ENCODE results near the gene MEF2A.
"Not testable (repeated sequence)": the region's sequence is repeated elsewhere in the genome, so short reads cannot be mapped to it uniquely, and the experiment has no call there.

Gene MEF2A

DNA sequence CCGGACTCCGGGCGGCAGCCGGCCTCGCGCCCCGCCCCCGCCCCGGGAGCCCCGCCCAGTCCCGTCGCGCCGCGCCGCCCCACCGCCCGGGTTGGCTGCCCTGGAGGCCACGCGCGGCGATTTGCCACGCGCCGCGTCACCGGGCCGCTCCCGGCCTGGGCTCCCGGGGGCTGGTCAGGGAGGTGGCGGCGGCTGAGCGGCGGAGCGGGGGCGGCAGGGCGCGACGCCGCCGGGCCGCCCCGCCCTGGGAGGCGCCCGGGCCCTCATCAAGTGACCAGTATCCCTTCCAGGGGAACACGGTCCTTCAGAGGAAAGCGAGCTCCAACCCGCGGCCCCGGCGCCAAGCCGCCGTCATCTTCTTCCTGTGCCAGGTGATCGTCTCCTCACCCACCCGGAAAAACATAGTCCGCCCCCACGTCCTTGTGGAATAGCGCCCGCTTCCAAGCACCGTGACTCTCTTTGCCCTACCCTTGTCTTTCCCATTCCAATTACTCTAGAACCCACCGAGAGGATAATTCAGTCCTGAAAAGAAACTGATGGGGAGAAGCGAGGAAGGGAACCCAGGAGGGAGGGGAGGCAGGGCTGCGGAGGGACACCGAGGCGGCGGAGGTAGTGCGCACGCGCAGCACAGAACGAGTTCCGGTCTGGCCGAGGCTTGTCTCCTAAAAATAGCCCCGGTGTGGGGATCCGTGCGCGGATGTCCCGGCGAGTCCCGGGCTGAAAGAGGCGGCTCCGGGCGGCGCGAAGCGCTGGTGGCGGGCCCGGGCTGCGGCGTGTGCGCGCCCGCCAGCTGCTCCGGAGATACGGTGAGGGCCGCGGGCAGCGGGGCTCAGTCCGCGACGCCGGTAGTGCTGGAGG is at the start of gene MEF2A:
MEF2A (plus strand) TSS at position 686 of the 858 bp plus-strand sequence. CDS start 67,136 bp downstream, outside the sequence.
- in situ Hi-C loops (cut with HindIII; ENCODE audit: low sequenced_read_pairs), result no loop called here

DNA sequence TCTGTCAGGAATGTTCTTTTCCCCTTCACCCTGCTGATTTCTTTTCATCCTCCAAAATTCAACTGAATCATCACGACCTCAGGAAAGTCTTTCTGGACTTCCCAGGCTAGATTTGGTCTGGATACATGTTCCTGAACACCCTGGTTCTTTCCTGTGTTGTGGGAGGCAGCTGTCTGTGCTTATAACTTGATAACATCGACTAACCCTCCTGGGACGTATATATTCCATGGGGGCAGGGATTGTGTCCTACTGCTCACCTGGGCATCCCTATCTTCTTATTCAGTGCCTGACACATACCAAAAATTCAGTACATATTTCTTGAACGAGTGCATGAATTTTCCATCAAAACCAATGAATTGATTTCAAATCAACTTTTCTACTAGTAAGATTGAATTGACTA is 47.6 kb upstream of the MEF2A start:
- in situ Hi-C loops (cut with HindIII; ENCODE audit: low sequenced_read_pairs), result no loop called here

DNA sequence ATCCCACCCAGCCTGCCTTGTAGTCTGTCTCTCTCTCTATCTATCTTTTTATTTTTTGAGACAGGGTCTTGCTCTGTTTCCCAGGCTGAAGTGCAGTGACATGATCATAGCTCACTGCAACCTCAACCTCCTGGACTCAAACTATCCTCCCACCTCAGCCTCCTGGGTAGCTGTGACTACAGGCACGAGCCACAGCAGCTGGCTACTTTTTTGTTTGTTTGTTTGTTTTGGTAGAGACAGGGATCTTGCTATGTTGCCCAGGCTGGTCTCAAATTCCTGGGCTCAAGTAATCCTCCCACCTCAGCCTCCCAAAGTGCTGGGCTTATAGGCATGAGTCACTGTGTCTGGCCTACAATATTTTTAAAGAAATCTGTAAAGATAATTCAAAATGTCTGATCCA is 46.4 kb upstream of the MEF2A start:
- in situ Hi-C loops (cut with HindIII; ENCODE audit: low sequenced_read_pairs), result not testable (repeated sequence)

DNA sequence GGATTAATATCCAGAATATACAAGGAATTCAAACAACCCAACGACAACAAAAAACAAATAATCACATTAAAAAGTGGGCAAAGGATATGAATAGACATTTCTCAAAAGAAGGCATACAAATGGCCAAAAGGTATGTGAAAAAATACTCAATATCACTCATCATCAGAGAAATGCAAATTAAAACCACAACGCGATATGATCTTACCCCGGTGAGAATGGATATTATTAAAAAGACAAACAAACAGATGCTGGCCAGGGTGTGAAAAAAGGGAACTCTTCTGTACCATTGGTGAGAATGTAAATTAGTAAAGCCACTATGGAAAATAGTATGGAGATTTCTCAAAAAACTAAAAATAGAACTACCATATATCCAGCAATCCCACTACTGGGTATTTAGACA is 43.5 kb upstream of the MEF2A start:
- in situ Hi-C loops (cut with HindIII; ENCODE audit: low sequenced_read_pairs), result no loop called here

DNA sequence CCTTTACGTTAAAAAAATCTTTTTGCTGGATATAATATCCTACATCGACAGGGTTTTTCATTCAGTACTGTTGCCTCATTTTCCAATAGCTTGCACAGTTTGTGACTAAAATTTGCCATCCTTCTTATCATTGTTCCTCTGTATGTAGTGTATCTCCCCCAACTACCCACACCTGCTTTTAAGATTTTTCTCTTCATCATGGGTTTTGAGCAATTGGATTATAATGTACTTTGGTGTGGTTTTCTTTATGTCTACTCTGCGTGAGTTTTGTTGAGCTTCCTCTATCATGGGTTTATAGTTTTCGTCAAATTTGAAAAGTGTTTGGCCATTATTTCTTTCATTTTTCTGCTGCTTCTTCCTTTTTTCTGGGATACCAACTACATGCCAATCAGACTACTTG is 39.6 kb upstream of the MEF2A start:
- in situ Hi-C loops (cut with HindIII; ENCODE audit: low sequenced_read_pairs), result no loop called here

DNA sequence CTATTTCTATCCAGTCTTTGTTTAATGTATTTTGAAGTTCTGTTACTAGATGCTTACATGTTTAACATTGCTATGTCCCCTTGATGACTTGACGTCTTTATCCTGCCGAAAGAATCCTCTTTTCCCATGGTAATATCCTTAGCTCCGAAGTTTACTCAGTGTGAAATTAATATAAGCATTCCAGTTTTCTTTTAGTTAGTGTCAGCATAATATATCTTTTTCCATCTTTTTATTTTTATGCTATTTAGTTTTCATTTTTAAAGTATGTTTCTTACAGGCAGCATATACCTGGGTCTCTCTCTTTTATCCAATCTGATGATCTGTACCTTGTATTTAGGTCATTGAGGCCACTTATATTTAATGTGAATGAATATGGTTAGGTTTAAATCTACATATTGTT is 39.1 kb upstream of the MEF2A start:
- in situ Hi-C loops (cut with HindIII; ENCODE audit: low sequenced_read_pairs), result no loop called here

DNA sequence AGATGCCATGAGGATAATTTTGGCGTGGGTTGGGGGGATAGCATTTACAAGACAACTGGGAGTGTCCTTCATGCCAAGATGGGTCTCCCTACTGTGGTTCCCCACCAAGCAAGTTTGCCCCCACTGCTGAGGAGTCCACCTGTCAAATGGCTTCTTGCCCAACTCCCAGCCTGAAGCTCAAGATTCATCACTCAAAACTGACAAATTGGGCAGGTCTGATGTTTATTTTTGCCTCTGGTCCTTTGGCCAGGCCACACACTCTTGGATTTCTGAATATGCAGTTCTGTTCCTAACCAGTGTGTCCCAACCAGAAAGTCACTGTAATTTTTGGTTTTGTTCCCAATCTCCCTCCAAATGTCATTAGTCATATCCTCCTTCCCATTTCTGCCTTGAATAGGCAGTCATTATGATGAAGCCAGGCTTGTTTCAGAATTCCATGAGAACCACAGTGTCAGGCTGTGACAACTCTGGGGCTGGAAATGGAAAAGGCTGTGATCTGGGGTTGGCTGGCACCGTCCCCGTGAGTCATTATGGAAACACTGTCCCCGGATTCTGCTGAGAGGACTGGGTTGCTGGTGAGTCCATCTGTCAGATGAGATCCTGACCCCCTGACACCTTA is 29.3 kb upstream of the MEF2A start:
- in situ Hi-C loops (cut with HindIII; ENCODE audit: low sequenced_read_pairs), result no loop called here

DNA sequence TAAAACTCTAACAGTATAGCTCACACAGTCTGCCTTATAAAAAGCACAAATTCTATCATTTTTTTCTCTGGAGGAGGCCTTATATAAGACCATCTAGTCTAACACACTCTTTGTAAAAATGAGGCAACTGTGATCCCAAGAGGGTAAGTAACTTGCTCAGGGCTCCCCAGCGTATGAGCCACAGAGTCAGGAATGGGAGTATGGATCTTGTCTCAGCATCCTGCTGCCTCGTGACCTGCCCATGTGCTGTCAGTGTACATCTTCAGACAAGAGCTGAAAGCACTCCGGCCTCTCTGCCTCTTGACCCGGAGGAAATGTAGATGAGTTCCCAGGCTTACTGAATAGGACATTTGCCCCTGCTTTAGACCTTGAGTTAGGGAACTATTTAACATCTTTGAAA is 28.4 kb upstream of the MEF2A start:
- in situ Hi-C loops (cut with HindIII; ENCODE audit: low sequenced_read_pairs), result no loop called here

DNA sequence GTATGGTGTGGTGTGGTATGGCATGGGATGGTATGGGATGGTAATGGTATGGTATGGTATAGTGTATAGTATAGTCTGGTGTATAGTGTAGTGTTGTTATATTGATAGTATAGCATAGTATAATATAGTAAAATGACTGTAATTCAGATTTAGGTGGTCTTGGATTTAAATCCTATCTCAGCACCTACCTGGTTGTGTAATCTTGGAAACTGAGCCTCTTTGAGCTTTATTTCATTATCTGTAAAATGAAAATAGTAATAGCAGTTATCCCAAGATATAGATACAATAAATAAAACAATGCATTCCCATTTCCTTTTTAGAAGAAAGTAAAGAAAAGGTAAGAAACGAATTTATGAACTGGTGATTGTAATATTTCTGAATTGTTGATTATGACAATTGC is 27.5 kb upstream of the MEF2A start:
- in situ Hi-C loops (cut with HindIII; ENCODE audit: low sequenced_read_pairs), result no loop called here

DNA sequence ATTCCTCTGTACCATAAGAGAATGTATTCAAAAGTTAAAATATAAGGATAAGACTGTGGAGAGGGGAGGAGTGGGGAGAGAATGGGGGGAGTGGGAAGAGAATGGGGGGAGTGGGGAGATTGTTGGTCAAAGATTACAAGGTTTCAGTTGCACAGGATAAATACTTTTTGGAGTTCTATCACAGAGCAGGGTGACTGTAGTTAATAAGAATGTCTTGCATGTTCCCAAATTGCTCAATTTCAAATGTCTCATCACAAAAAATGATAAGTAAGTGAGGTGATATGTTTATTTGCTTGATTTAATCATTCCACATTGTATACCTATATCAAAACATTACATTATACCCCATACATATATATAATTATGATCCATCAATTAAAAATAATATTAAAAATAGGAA is 23.0 kb upstream of the MEF2A start:
- in situ Hi-C loops (cut with HindIII; ENCODE audit: low sequenced_read_pairs), result no loop called here

DNA sequence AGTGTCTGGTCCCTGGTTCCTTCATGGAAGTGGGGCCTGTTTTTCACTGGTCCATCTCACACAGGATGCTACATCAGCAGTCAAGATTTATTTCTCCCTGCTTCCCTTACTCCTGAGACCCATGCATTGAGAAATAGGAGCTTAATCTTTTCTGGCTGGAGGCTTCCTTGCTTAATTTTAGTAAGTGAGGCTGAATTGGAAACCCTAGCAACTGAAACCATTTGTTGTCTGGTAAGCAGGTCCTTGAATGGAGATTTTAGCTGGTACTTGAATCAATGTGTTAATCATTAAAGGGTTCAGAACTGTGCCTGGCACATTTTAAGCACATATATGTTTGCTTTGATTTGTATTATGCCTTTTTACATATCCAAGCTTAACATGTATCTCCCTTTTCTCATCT is 20.2 kb upstream of the MEF2A start:
- in situ Hi-C loops (cut with HindIII; ENCODE audit: low sequenced_read_pairs), result loop anchor here (5.0 kb wide), 1 partner anchor 38 kb away; no protein-coding TSS in a partner anchor

DNA sequence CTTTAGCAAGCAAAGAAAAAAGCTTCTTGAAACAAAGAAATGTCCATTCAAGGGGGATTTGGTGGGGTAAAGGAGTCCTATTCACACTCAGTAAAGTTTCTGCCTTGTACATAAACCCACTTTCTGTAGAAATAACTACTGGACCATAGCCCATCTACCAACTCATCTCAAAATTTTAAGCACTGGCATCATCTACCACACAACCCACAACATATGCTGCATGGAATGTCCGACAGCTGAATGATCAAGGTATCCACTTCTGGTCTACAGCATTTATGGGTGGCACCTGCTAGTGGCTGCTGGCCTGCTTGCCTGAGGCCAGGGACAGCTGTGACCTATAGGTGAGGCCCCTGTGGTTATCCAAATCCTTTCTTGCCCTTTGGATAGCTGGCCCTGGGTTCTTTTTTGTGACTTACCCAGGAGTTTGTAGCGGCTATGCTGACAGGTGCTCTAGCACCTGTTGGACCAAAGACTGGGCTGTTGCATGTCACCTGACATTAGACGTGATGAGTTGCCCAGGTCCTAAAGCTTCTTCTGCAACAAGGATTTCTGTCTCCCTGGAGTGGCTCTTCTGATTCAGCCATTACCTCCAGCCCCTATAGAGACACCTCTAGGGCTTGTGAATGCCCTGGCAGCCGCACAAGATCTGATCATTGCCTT is 19.2 kb upstream of the MEF2A start:
- in situ Hi-C loops (cut with HindIII; ENCODE audit: low sequenced_read_pairs), result loop anchor here (5.0 kb wide), 1 partner anchor 39 kb away; no protein-coding TSS in a partner anchor

DNA sequence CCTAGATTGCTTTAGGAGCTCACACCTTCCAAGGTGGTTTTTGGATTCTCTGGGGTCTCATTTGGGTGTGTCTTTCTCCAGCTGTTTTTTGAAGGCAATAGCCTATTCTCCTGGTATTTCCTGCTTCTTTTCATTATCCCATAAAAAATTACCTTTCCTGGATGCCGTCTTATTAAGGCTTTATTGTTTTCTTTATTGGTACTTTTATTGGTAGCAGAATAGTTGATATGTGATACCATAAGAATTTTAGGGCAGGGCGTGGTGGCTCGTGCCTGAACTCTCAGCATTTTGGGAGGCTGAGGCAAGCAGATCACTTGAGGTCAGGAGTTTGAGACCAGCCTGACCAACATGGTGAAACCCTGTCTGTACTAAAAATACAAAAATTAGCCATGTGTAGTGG is 18.3 kb upstream of the MEF2A start:
- in situ Hi-C loops (cut with HindIII; ENCODE audit: low sequenced_read_pairs), result loop anchor here (5.0 kb wide), 1 partner anchor 40 kb away; no protein-coding TSS in a partner anchor

DNA sequence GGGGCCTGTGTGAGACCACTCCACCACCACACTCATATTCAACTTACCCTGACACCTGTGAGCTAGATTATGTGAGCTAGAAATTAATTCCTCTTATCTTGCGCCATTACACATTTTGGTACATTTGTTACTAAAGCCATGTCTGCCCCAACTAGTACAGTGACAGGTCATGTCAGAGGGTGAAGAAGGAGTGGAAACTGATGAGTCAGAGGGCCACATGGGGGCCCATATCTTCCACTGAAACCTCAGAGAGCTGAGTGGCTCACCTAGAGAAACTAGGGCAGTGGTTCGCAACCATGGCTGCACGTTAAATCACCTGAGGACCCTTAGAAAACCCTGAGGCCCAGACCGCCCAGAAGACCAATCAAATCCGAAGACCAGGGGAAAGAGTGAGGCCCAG is 15.7 kb upstream of the MEF2A start:
- in situ Hi-C loops (cut with HindIII; ENCODE audit: low sequenced_read_pairs), result no loop called here

DNA sequence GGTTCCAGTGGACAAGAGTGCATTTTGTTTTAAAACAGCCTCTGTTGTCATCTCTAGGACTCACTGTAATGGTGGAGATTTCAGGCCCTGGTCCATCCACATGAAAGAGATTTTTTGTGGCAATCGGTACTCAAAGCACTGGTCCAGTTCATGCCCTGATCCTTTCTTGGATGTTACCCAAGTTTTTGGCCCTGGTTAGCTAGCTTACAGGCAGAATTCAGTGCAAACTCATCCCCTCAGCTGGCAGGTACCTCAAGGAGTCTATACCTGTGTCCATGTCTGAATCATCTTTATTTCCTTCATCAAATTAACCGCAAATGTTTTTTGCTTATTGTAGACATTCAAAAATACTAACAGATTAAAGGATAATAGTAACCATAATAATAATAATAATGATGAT is 13.7 kb upstream of the MEF2A start:
- in situ Hi-C loops (cut with HindIII; ENCODE audit: low sequenced_read_pairs), result no loop called here

DNA sequence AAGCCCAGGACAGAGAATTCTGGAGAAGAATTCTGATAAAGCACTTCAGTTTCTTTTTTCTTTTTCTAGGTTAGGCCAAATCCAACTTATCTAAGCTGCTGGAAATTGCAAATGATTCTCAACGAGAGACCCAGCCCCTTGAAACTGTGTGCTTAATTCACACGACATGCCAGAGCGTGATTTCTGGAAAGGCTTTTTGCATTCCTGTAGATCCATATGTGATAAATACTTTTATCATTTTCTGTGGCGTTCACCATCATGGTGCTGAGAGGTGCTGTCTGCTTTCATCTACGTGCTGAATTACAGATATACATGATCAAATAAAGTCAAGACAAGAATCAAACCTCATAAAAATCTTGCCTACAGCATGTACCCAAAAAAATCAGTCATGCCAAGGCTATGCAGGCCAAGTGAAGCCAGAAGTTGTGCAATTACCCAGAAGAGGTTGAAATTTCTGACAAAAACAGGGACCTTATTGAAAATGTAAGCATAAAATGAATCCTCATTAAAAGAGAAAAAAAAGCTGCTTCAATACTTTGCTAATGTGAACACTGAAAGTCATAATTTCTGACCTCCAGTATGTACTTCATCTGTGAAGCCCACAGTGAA is 10.8 kb upstream of the MEF2A start:
- in situ Hi-C loops (cut with HindIII; ENCODE audit: low sequenced_read_pairs), result no loop called here

DNA sequence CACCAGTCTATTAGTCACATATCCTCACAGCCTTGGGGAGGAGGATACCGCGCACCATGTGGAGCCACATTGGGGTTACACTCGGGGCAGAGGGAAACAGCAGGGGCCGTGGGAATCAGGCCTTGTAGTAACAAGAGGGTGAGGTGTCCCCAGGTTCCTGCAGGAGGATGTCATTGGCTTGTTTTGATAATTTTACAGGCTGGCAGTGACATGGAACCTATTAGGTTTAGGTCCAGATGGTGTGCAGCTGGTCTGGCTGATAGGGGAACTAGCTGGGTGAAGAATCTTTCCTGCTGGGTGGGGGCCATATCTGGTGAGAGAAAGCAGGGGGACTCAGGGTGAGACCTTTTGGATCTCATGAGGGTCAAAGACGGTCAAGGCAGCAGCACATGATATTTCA is 9.8 kb upstream of the MEF2A start:
- in situ Hi-C loops (cut with HindIII; ENCODE audit: low sequenced_read_pairs), result no loop called here

DNA sequence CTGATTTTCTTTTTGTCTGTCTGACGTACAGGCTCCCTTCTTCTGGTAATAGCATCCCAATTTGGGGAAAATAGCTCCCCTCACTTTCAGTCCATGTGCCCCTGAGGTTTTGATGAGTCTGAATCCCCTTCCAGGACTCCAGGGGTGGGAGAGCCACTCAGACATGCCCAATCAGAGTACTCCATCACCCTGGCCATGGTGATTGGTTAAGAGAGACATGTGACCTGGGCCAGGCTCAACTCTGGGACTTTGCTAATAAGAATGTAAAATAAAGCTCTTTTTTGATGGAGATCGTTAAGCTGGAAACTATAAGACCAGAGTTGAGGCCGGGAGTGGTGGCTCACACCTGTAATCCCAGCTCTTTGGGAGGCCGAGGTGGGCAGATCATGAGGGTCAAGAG is 9.2 kb upstream of the MEF2A start:
- in situ Hi-C loops (cut with HindIII; ENCODE audit: low sequenced_read_pairs), result no loop called here

DNA sequence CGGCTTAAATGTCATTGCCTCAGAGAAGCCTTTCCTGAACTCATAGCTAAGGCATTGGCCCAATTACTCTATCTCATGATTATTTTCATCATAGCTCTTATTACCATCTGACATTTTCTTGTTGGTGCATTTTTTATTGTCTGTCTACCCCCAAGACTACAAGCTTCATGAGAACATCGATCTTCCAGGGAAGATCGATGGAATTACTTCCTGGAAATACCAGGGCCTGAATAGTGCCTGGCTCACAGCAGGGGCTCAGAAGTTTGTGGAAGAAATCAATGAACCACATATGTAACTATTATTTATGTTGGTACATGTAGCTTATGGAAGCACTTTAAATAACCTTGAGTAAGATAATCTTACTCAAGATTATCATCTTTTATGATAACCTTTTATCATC is 7.7 kb upstream of the MEF2A start:
- in situ Hi-C loops (cut with HindIII; ENCODE audit: low sequenced_read_pairs), result no loop called here

DNA sequence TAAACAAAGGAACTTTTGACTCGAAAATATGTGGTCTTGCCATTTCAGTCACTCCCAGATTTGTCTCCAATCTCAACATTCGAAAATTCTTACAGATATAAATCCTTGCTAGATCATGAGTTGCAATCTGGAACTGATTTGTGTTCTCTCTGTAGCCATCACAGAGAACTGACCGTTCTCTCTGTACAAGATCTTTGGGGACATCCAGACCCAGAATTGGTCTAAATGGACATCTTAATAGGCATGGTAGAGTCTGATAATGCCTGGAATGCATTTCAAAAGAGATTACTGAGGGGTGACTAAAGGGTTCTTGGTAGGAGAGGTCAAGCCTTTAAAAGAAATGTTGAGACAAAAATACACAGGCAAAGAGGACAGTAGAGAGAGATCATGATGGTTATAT is 7.2 kb upstream of the MEF2A start:
- in situ Hi-C loops (cut with HindIII; ENCODE audit: low sequenced_read_pairs), result no loop called here

DNA sequence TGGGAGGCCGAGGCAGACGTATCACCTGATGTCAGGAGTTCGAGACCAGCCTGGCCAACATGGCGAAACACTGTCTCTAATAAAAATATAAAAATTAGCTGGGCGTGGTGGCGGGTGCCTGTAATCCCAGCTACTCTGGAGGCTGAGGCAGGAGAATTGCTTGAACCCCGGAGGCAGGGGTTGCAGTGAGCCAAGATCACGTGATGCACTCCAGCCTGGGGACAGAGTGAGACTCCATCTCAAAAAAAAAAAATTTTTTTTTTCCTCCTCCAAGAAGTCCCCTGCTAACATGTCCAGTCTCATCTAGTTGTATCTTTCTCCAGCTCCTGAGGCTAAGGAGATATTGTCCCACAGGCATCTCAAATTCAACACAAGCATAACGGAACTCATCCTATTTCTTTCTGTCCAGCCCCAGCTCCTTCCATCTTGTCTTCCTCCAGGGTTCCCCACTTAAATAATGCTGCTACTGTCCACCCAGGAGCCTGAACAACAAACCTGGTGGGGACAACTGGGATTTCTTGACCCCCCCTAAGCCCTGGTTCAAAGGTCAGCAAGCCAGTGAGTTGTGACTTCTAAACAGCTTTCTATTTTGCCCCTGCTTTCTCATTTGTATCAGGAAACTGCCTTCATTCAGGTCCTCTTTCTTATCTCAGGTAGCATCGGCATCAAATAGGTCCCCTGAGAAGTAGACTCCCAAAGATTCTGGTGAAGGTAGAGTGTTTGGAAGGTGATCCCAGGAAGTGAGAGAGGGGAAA is 4.1 kb upstream of the MEF2A start:
- in situ Hi-C loops (cut with HindIII; ENCODE audit: low sequenced_read_pairs), result no loop called here

All from endothelial cell of hepatic sinusoid (primary cell).